Amniotic stem cell (primary cell): ENCODE data around the gene MIEN1.
"Not testable (repeated sequence)": the region's sequence is repeated elsewhere in the genome, so short reads cannot be mapped to it uniquely, and the experiment has no call there.

Source experiments
- DNase-seq: peaks from one replicate; lab custom pipeline; 2025; lab: John Stamatoyannopoulos, UW

Gene MIEN1

DNA sequence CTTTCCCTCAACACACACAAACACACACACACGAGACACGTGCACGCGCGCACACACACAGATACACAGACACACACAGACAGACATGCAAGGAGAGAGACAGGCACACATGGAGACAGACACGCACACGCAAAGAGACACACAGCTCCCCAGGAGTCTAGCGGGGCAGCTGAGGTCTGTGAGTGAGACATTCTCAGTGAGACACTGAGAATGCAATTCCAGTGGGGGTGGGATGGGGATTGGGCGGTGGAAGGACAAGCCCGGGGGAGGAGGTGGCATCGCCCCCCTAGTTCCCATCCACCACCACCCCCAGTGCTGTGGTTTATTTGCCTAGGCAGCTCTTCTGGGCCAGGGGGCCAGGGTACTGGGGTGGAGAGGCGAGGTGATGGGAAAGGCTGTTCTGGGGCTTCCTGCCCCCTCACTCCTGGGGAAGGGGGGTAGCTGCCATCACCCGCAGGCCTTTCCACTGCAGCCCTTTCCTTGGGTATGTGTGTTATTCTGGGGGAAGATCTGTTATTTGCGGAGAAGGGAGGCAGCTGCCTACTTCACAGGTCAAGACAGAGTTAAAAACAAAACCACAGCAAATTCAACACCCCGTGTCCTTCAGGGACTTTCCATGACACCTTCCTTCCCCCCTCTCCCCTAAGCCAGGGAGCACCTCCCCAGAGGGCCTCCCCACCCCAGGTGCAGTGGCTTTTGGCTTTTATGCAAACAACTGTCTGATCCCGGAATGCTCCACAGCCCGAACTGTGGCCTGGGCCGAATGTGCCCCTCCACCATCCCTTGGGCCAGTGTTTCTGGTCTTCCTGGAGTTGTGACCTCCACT lies 25.4 kb upstream of the MIEN1 start:
- DNase-seq, result no peak

DNA sequence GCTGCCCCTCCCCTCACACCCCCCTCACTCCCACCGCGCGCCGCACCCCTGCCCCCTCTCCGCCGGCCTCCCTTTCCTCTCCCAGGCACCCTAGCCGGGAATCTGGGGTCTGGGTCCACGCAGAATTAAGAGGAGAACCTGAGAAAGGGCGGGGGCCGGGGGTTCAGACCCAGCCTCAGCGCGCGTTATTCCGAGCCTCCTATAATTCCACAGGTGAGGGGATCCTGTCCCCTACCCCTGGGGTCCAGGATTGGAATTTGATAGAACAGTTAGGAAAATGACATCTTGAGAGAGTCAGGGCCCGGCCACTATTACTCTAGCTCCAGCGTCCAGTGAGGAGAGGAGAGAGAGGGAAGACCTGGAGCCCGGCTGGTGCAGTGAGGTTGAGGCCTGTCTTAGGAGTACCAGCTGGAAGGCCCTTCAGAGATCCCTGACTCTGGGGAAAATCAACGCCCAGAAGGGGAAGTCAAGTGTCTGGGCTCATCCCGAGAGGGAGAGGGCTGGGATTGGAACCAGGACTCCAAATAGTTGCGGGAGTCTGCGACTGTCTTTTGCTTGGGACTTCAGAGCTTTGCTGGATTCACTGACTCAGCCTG lies 24.7 kb upstream of the MIEN1 start:
- no peak for DNase-seq

DNA sequence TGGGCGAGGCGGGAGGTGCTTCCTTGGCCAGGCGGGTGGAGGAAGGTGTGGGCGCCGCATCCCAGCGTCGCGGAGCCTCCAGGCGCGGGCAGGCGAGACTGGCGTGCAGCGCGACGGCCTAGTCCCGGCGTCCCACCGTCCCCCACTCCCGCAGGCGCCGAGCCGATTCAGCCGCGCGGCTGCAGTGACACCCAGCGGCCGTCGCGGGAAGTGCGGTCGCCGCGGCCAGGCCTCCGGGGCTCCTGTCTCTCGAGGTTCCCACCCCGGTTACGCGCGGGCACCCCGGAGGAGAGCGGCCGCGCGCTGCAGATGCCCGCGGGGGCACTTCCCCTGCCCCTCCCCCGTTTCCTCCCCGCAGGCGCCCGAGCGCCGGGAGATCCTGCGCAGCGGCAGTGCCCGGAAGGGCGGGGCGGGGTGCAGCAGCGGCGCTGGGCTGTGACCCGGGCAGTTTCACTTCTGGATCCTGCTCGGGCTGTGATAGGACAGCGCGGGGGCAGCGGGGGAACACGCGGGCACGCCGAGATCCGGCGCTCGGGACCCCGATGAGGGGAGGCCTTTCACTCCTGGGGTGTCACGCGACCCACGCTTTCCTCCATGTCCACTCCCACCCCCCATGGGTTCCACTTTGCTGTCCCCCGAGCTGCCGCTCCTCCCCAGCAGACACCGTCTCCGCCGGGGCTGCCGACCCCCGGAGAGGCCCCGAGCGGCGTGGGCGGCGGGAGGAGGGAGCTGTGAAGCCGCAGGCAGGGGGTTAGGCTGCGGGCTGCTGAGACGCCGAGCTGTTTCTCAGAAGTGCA lies 24.0 kb upstream of the MIEN1 start:
- DNase-seq, result peak; percentile 48

GRCh38 chr17:39753514-39754160 lies 23.3 kb upstream of the MIEN1 start:
- no peak for DNase-seq

GRCh38 chr17:39752241-39752881 lies 22.0 kb upstream of the MIEN1 start:
- no peak for DNase-seq

DNA sequence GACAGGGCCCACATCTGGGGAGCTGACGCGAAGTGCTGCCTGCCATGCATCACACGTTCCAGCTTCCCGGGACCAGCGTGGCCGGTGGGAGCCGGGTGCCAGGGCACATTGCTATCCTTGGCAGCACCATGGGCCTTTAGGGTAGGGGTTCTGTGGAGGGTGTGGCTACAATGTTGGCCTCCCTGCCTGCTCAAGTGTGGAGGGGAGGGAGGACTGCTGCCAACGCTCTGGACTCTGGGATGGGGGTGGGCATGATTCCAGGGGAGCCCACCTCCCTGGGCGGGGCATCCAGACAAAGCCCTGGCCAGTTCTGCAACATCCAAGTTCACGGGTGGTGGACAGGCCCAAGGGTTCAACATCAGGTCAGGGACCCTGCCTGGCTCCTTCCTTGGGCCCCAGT lies 21.3 kb upstream of the MIEN1 start:
- no peak for DNase-seq

DNA sequence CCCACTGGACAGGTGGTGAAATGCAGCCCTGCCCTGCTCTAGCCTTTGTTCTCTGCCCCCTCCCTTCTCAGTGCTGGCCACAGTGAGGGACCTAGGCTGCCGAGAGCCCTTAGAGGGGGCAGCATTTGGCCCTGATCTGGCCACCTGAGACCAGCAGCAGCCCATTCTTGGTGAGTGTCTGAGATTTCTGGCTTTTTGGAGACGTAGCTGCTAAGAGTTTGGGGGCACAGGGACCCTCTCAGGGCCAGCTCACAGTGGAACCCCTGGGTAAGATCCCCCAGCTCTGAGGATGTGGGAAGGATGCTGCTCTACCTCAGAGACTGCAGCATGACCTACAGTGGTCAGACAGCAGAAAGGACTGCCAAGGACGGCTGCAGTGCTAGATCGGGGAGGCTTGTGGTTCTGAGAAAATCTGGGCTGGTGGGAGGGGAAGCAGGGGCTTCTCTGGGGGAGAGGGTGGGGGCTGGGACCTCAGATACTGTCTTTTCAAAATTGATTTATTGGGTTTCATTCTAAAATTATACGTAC lies 20.7 kb upstream of the MIEN1 start:
- no peak for DNase-seq

GRCh38 chr17:39750131-39751015 lies 20.0 kb upstream of the MIEN1 start:
- no peak for DNase-seq

DNA sequence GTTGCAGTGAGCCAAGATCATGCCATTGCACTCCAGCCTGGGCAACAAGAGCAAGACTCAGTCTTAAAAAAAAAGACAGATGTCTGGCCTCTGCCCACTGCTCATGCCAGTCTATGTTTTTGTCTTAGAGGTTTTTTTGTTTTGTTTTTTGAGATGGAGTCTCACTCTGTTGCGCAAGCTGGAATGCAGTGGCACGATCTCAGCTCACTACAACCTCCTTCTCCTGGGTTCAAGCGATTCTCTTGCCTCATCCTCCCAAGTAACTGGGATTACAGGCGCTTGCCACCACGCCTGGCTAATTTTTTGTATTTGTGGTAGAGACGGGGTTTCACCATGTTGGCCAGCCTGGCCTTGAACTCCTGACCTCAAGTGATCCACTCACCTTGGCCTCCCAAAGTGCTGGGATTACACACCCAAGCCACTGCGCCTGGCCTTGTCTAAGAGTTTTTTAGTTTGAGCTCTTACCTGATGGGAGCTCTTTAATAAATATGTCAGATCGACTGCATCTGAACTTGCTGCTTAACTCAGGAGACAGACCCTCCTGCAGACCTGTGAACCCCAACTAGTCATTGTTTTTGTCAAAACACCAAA lies 18.2 kb upstream of the MIEN1 start:
- DNase-seq, result not testable (repeated sequence)

DNA sequence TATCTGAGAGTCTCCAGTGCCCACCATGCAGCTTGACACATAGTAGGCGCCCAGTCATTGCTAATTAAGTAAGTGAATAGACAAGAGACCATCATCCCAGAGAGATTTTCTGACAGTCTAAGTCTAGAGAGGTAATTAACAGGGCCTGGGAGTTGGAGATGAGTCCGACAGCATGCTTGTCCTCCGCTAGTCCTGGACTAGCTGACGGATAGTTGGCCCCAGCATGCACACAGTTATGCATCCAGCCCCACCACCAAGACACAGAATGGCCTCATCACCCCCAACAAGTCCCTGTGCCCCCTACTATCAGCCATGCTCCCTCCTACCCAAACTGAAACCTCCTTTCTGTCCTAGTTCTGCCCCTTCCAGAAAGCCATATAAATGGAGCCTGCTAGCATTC lies 17.4 kb upstream of the MIEN1 start:
- no peak for DNase-seq

DNA sequence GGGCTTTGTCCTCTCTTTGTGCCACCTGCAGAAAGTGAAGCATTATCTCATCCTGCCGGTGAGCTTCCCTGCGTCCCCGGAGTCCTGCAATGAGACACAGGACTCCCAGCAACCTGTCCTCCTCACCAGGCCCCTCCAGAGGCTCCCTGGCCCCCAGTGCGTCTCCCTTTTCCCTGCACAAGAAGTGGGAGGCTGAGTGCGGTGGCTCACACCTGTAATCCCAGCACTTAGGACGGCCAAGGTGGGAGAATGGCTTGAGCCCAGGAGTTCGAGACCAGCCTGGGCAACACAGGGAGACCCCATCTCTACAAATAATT lies 15.8 kb upstream of the MIEN1 start:
- DNase-seq, result no peak

GRCh38 chr17:39745335-39746144 lies 15.2 kb upstream of the MIEN1 start:
- DNase-seq, result no peak

GRCh38 chr17:39744836-39745215 lies 14.5 kb upstream of the MIEN1 start:
- no peak for DNase-seq

DNA sequence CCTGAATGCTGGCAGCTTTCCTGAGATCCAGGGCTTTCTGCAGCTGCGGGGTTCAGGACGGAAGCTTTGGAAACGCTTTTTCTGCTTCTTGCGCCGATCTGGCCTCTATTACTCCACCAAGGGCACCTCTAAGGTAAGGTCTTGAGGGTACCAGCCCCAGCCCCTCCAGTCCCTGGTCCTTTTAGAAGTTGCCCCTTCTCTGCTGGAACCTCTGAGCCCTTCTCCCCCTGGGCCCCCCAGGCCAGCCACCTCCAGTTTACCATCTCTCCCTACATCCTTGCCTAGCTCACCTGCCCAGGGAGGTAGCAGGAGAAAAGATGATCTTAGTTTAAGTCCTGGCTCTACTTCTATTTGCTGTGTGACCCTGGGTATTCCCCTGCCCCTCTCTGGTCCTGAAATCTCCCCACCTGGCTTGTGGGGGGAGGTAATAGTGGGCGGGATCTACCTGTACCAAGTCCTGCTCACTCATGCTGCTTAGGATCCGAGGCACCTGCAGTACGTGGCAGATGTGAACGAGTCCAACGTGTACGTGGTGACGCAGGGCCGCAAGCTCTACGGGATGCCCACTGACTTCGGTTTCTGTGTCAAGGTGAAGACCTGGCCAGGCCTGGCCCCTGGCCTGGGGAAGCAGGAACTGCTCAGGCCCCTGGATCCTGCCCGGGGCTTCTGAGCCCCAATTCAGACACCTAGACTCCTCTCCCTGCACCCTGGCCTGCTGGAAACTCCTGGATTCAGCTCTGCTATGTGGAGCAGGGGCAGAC lies 13.9 kb upstream of the MIEN1 start:
- DNase-seq, result no peak

DNA sequence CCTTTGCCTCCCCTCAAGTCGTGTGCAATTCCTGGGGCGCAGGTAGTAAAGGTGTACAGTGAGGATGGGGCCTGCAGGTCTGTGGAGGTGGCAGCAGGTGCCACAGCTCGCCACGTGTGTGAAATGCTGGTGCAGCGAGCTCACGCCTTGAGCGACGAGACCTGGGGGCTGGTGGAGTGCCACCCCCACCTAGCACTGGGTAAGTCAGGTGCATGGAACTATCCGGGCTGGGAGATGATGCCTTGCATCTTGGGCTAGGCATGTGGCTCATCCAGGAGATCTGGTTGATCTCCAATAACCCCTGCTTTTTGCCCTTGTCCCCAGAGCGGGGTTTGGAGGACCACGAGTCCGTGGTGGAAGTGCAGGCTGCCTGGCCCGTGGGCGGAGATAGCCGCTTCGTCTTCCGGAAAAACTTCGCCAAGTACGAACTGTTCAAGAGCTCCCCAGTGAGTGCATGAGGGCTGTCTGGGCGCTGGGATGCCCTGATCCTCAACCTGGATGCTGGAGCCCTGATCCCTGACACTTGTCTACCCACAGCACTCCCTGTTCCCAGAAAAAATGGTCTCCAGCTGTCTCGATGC lies 12.6 kb upstream of the MIEN1 start:
- DNase-seq, result no peak

DNA sequence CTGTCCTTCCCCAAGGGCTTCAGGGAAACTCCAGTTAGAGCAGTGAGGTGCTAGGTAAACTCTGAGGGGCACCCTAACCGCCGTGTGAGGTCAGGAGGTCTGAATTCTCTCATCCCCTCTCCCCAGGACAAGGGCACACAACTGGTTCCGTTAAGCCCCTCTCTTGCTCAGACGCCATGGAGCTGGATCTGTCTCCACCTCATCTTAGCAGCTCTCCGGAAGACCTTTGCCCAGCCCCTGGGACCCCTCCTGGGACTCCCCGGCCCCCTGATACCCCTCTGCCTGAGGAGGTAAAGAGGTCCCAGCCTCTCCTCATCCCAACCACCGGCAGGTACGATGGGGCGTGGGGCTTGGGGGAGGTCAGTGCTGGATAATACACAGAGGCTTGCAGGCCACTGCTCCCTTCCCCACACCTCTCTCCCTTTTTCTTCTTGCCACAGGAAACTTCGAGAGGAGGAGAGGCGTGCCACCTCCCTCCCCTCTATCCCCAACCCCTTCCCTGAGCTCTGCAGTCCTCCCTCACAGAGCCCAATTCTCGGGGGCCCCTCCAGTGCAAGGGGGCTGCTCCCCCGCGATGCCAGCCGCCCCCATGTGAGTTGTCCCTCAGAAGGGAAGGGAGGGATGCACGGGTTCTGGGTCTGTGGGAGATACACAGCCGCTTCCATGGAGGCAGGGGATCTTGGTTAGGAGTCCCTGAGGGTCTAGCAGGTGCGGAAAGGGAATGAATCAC lies 12.0 kb upstream of the MIEN1 start:
- DNase-seq, result no peak

- DNase-seq, result no peak
These were observed 10.2 kb upstream of the MIEN1 start for GRCh38 chr17:39740357-39741111.
